Chondrocyte (in vitro differentiated cells): ENCODE data around the gene ATF6. TPM values are rescaled to one million over a fixed set of nuclear protein-coding genes. Genes with fewer than 3 reads are reported as not detected.

Source experiments
- DNase-seq: peaks from one replicate; pipeline ENCODE4 v3.0.0; 2021; ENCODE audit warnings: mixed read lengths, low spot score
- H3K27ac Mint-ChIP-seq: one replicate; pipeline ENCODE4 v1.8.0; 2021; ENCODE audit warnings: mild to moderate bottlenecking, moderate library complexity, mixed read lengths; ENCODE audit not compliant: unreplicated experiment
- H3K27me3 Mint-ChIP-seq: 2 replicates; pipeline ENCODE4 v1.8.0; 2021; ENCODE audit warnings: low read depth, mixed read lengths
- H3K36me3 Mint-ChIP-seq: 2 replicates; pipeline ENCODE4 v1.8.0; 2021; ENCODE audit warnings: low read depth, mixed read lengths
- H3K4me1 Mint-ChIP-seq: 2 replicates; pipeline ENCODE4 v1.8.0; 2021; ENCODE audit warnings: low read depth, mild to moderate bottlenecking, mixed read lengths
- H3K4me3 Mint-ChIP-seq: one replicate; pipeline ENCODE4 v1.8.0; 2021; ENCODE audit warnings: mild to moderate bottlenecking, moderate library complexity, mixed read lengths; ENCODE audit not compliant: unreplicated experiment
- H3K9me3 Mint-ChIP-seq: 2 replicates; pipeline ENCODE4 v1.8.0; 2021; ENCODE audit warnings: low read depth, mixed read lengths
- CTCF ChIP-seq: fragments of 200-600 bp; sonication (generic); IDR thresholded peaks from 2 replicates; pipeline ENCODE4 v1.5.0; 2021; ENCODE audit warnings: antibody characterized with exemption, mild to moderate bottlenecking, moderate library complexity
- total RNA-seq: library from RNA; stranded (reverse); gene quantifications from 3 replicates; pipeline ENCODE4 v1.2.1, GENCODE V29; 2021

ATF6 gene
- total RNA-seq, 1 donor from 2014 or later, result 29.1 TPM

DNA sequence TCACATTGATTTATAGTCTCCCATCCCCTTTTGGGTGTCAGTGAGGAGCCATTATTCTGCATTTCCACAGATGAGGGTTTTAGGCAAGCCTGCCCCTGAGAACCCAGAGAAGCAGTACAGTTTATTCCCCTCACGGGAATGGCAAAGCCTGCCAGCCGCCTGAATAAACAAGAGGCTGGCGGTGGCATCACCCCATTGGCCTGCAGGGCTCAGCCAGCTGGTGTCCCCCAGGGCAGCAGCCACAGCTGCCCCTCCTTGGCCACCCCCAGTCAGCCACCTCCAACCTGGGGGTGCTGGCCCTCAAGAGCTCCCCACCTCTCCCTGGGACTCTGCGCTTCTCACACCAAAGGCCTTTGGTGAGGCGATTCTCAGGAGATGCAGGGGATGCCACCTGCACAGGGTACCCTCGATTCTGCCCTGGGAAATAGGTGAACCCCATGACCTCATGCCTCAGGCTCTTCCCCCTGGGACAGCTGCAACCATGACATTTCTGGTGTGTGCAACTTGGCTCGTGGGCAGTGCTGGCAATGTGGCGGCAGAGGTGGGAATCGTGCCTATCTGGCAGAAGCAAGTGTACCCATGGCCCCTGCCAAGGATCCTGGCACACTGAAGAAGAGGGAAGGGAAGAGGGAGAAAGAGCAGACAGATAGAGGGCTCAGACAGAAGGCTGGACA lies 243.5 kb downstream of the ATF6 start:
- Mint-ChIP-seq H3K27me3 (no peaks in the 10 kb centered on the region), H3K9me3 (peaks cover 4% of the 10 kb centered on the region), H3K36me3 (peaks cover 51% of the 10 kb centered on the region), H3K4me3 (no peak overlapping the region), H3K27ac (no peak overlapping the region), H3K4me1 (peaks cover 19% of the 10 kb centered on the region)
- no peak for DNase-seq
- no peak for TF ChIP-seq CTCF

DNA sequence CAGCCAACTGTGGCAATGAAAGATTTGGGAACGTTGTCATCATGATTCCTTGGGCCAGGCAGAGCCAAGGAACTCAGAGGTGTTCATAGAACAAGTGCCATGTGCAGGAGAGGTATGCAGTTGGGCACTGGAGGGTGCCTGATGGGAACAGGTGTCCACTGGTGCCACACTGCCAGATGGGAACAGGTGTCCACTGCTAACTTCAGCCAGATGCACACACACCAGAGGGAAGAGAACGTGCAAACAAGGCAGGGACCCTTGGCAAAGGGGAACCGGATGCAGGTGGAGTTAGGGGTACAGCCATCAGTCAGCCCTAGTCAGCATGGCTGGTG lies 244.0 kb downstream of the ATF6 start:
- Mint-ChIP-seq H3K9me3 (peaks cover 4% of the 10 kb centered on the region), H3K36me3 (peaks cover 50% of the 10 kb centered on the region), H3K4me3 (no peak overlapping the region), H3K27me3 (no peaks in the 10 kb centered on the region), H3K27ac (no peak overlapping the region), H3K4me1 (peaks cover 14% of the 10 kb centered on the region)
- no peak for DNase-seq
- TF ChIP-seq CTCF, result no peak

DNA sequence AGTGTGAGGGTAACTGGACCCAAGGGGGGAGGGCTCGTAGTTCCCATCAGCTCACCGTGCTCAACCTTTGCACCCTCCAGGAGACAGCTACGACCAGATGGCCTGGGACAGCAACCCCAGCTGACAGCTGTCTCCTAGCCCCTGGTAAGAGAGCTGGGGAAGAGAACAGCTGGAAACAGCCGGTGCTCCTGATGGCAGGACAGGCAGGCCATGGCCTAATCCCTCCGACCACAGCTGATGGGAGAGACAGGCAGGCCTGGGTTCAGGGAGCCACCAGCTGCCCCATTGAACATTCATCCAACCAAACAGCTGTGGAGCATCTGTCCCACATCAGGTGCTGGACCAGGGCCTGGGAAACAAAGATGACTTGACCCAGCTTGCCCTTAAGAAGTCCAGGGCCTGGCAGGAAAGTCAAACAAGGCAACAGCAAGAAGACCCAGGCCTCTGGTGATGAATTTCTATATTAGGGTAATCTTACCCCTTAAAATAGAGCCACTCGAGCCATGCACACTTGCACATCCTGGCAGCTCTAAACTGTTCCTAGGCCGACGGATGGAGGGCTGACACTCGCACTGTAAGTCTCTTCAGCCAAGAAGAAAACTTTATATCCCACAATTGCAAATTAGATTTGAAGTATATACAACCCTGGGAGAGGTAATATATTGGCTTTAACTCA lies 245.4 kb downstream of the ATF6 start:
- Mint-ChIP-seq H3K27me3 (no peaks in the 10 kb centered on the region), H3K27ac (no peak overlapping the region), H3K36me3 (peaks cover 59% of the 10 kb centered on the region), H3K4me3 (no peak overlapping the region), H3K9me3 (peaks cover 4% of the 10 kb centered on the region), H3K4me1 (peaks cover 9% of the 10 kb centered on the region)
- TF ChIP-seq CTCF, result no peak
- DNase-seq, result no peak

GRCh38 chr1:162013289-162013688 lies 247.2 kb downstream of the ATF6 start:
- Mint-ChIP-seq H3K4me1 (peaks cover 13% of the 10 kb centered on the region), H3K36me3 (peaks cover 69% of the 10 kb centered on the region), H3K4me3 (no peak overlapping the region), H3K27me3 (no peaks in the 10 kb centered on the region), H3K27ac (no peak overlapping the region), H3K9me3 (peaks cover 4% of the 10 kb centered on the region)
- DNase-seq, result no peak
- TF ChIP-seq CTCF, result no peak

Other genes starting within 250 kb of the ATF6 start
- 0.75 to 1.0 TPM in 2 of 3 replicates, not detected in the other for gene HSPA6, start 241.8 kb upstream of the ATF6 start, total RNA-seq
- gene FCGR3A, start 216.5 kb upstream of the ATF6 start, total RNA-seq, result not detected in 3 replicates
- gene FCGR3B, start 135.1 kb upstream of the ATF6 start, total RNA-seq, result not detected in 3 replicates
- gene FCGR2B, start 103.2 kb upstream of the ATF6 start, total RNA-seq, result not detected in 3 replicates
- not detected in 3 replicates for gene FCRLA, start 59.1 kb upstream of the ATF6 start, total RNA-seq
- 0.28 to 0.35 TPM in 2 of 3 replicates, not detected in the other for gene FCRLB, start 44.8 kb upstream of the ATF6 start, total RNA-seq
- 19.1 to 21.0 TPM (median 19.3 TPM) in 3 replicates for gene DUSP12, start 16.5 kb upstream of the ATF6 start, total RNA-seq